IMR-90 (cell line): ENCODE data around the gene DIP2C. TPM values are rescaled to one million over a fixed set of nuclear protein-coding genes. Genes with fewer than 3 reads are reported as not detected.

ENCODE experiments used
- ATAC-seq: fragments of 200-7000 bp; cut with Tn5 transposase; 2 replicates; pipeline ENCODE4 v1.9.1; 2020; ENCODE audit warnings: low read depth, mild to moderate bottlenecking, moderate library complexity
- BruUV-seq: library from RNA; stranded (reverse); fragments of 400-500 nt; replicated peaks from 2 replicates; lab custom pipeline; 2021; lab: Mats Ljungman, UMichigan
- CTCF ChIA-PET: fragments of 300-600 bp; formaldehyde crosslinking; extraction: SDS; loops from one replicate; lab custom pipeline; 2021; ENCODE audit warnings: antibody characterized with exemption; lab: Yijun Ruan, JAX
- POLR2A ChIA-PET: fragments of 300-600 bp; sonication (Branson Sonifier 250); formaldehyde crosslinking; loops from one replicate; lab custom pipeline; 2022; ENCODE audit warnings: antibody characterized with exemption; ENCODE audit not compliant: unreplicated experiment; lab: Charles Lee
- DNase-seq: peaks from one replicate; pipeline ENCODE4 v3.0.0; 2013
- H2AFZ ChIP-seq: replicated peaks from 2 replicates; pipeline ENCODE3; 2013; ENCODE audit warnings: low read length, mild to moderate bottlenecking; ENCODE audit not compliant: poor library complexity
- H2AK5ac ChIP-seq: 2 replicates; pipeline ENCODE4 v1.6.1; 2013; ENCODE audit warnings: low read depth, low read length, inconsistent platforms
- H2AK9ac ChIP-seq: replicated peaks from 2 replicates; pipeline ENCODE3; 2013; ENCODE audit warnings: mild to moderate bottlenecking, low read depth, low read length, moderate library complexity; ENCODE audit not compliant: poor library complexity
- H2BK120ac ChIP-seq: 2 replicates; pipeline ENCODE4 v1.6.1; 2013; ENCODE audit warnings: low read depth, low read length, inconsistent platforms
- H2BK15ac ChIP-seq: 3 replicates; pipeline ENCODE4 v1.6.1; 2013; ENCODE audit warnings: low read depth, low read length, inconsistent platforms
- H2BK20ac ChIP-seq: 2 replicates; pipeline ENCODE4 v1.6.1; 2013; ENCODE audit warnings: low read depth, mild to moderate bottlenecking, inconsistent platforms, low read length, moderate library complexity
- H2BK5ac ChIP-seq: 2 replicates; pipeline ENCODE4 v1.6.1; 2013; ENCODE audit warnings: mild to moderate bottlenecking, low read depth, low read length, inconsistent platforms; ENCODE audit not compliant: poor library complexity, severe bottlenecking
- H3K14ac ChIP-seq: replicated peaks from 2 replicates; pipeline ENCODE4 v1.6.1; 2013; ENCODE audit warnings: low read depth, low read length, inconsistent platforms
- H3K18ac ChIP-seq: 2 replicates; pipeline ENCODE4 v1.6.1; 2013; ENCODE audit warnings: low read depth, low read length, control low read depth
- H3K23ac ChIP-seq: 2 replicates; pipeline ENCODE4 v1.6.1; 2013; ENCODE audit warnings: low read depth, low read length, inconsistent platforms
- H3K27ac ChIP-seq: 2 replicates; pipeline ENCODE4 v1.5.1; 2013; ENCODE audit warnings: mild to moderate bottlenecking, control low read depth, low read length; ENCODE audit not compliant: insufficient read depth
- H3K27me3 ChIP-seq: 2 replicates; pipeline ENCODE4 v1.6.1; 2013; ENCODE audit warnings: low read length; ENCODE audit not compliant: control insufficient read depth, insufficient read depth
- H3K36me3 ChIP-seq: 2 replicates; pipeline ENCODE4 v1.6.1; 2013; ENCODE audit warnings: low read length, mixed read lengths; ENCODE audit not compliant: control insufficient read depth, insufficient read depth
- H3K4ac ChIP-seq: 2 replicates; pipeline ENCODE4 v1.6.1; 2013; ENCODE audit warnings: low read depth, low read length, inconsistent platforms
- H3K4me1 ChIP-seq: 2 replicates; pipeline ENCODE4 v1.6.1; 2013; ENCODE audit warnings: low read length, mixed read lengths; ENCODE audit not compliant: control insufficient read depth, insufficient read depth
- H3K4me2 ChIP-seq: 2 replicates; pipeline ENCODE4 v1.6.1; 2013; ENCODE audit warnings: low read depth, mild to moderate bottlenecking, control low read depth, low read length, moderate library complexity
- H3K4me3 ChIP-seq: 2 replicates; pipeline ENCODE4 v1.5.1; 2013; ENCODE audit warnings: low read depth, mild to moderate bottlenecking, control low read depth, low read length, moderate library complexity; ENCODE audit not compliant: insufficient read depth
- H3K56ac ChIP-seq: 2 replicates; pipeline ENCODE4 v1.6.1; 2013; ENCODE audit warnings: low read length, inconsistent platforms; ENCODE audit not compliant: insufficient read depth; ENCODE audit errors: extremely low read depth
- H3K79me1 ChIP-seq, 2 experiments: 2 replicates each; pipeline ENCODE4 v1.6.1; 2013; ENCODE audit warnings: low read length in 2 of 2, inconsistent platforms in 1 of 2, low read depth in 1 of 2
- H3K9ac ChIP-seq: 2 replicates; pipeline ENCODE4 v1.6.1; 2013; ENCODE audit warnings: low read depth, low read length, control low read depth
- H3K9me1 ChIP-seq: 2 replicates; pipeline ENCODE4 v1.6.1; 2013; ENCODE audit warnings: low read length, inconsistent platforms; ENCODE audit not compliant: insufficient read depth
- H3K9me3 ChIP-seq: 2 replicates; pipeline ENCODE4 v1.6.1; 2013; ENCODE audit warnings: low read length; ENCODE audit not compliant: control insufficient read depth, insufficient read depth
- H4K20me1 ChIP-seq: 2 replicates; pipeline ENCODE4 v1.6.1; 2013; ENCODE audit warnings: low read length, inconsistent platforms; ENCODE audit not compliant: insufficient read depth
- H4K5ac ChIP-seq: 2 replicates; pipeline ENCODE4 v1.6.1; 2013; ENCODE audit warnings: mild to moderate bottlenecking, low read depth, low read length, control low read depth
- H4K8ac ChIP-seq, 2 experiments: 2 replicates each; pipeline ENCODE4 v1.6.1; 2013; ENCODE audit warnings: low read depth in 2 of 2, low read length in 2 of 2, control low read depth in 1 of 2, inconsistent platforms in 1 of 2
- H4K91ac ChIP-seq: 2 replicates; pipeline ENCODE4 v1.6.1; 2013; ENCODE audit warnings: low read depth, low read length, inconsistent platforms; ENCODE audit not compliant: insufficient read depth
- CEBPB ChIP-seq: IDR thresholded peaks from 2 replicates; pipeline ENCODE4 v1.6.1; 2012; ENCODE audit warnings: low read depth, low read length, improper control_type of control experiment
- CHD1 ChIP-seq: IDR thresholded peaks from 2 replicates; pipeline ENCODE4 v1.6.1; 2012; ENCODE audit warnings: low read depth, low read length, improper control_type of control experiment
- FOS ChIP-seq: fragments of 150-350 bp; IDR thresholded peaks from 2 replicates; pipeline ENCODE4 v1.6.1; 2016; ENCODE audit warnings: low read depth, low read length
- MXI1 ChIP-seq: IDR thresholded peaks from 2 replicates; pipeline ENCODE4 v1.6.1; 2012; ENCODE audit warnings: low read depth, mild to moderate bottlenecking, low read length, moderate library complexity, borderline replicate concordance
- NFE2L2 ChIP-seq: fragments of 150-350 bp; IDR thresholded peaks from 2 replicates; pipeline ENCODE4 v1.6.1; 2016; ENCODE audit warnings: low read depth, mild to moderate bottlenecking, low read length
- POLR2A ChIP-seq: IDR thresholded peaks from 2 replicates; pipeline ENCODE4 v1.6.1; 2012; ENCODE audit warnings: mild to moderate bottlenecking, low read depth, low read length
- RCOR1 ChIP-seq: IDR thresholded peaks from 2 replicates; pipeline ENCODE4 v1.6.1; 2012; ENCODE audit warnings: mild to moderate bottlenecking, low read length, improper control_type of control experiment; ENCODE audit not compliant: insufficient replicate concordance
- SMC3 ChIP-seq: fragments of 150-350 bp; IDR thresholded peaks from 2 replicates; pipeline ENCODE4 v1.6.1; 2016; ENCODE audit warnings: low read depth, mild to moderate bottlenecking, antibody characterized with exemption, low read length, moderate library complexity
- WGBS, 2 experiments: methylation state at CpG; one replicate each; pipeline versions ENCODE4 v1.1.5 to v1.1.7; 2013; ENCODE audit warnings: missing lambda C conversion rate in 2 of 2; ENCODE audit not compliant: insufficient read length in 1 of 2; ENCODE audit errors: extremely low coverage in 2 of 2; 5-methylcytosine and 5-hydroxymethylcytosine counted together
- dilution Hi-C: fragments of 300-500 bp; cut with HindIII; formaldehyde crosslinking; loops from one replicate; pipeline ENCODE4 v1.14.3; 2018; ENCODE audit warnings: low sequenced_read_pairs; ENCODE audit not compliant: unreplicated experiment
- in situ Hi-C: fragments of 300-500 bp; cut with MboI; formaldehyde crosslinking; loops from 3 replicates; pipeline ENCODE4 v1.14.3; 2019; ENCODE audit warnings: low sequenced_read_pairs, inconsistent platforms, mixed read lengths
- intact Hi-C: fragments of 100-400 bp; cut with micrococcal nuclease; formaldehyde crosslinking; loops from 2 replicates; pipeline ENCODE4 v1.10.0; 2022
- polyA plus RNA-seq, 3 experiments: library from polyadenylated mRNA; depleted of rRNA; stranded (reverse); fragments of >200 nt; gene quantifications; 2 replicates each; pipeline ENCODE4 v1.2.3, GENCODE V29; 2012; ENCODE audit warnings: low replicate concordance in 1 of 3
- total RNA-seq: library from RNA; depleted of rRNA; stranded (reverse); fragments of >200 nt; gene quantifications from 2 replicates; pipeline ENCODE4 v1.2.3, GENCODE V29; 2012
- TF ChIP-seq, protein P1 (sequence below): conservative IDR thresholded peaks from 2 replicates; pipeline ENCODE4 v1.5.1; 2012; ENCODE audit warnings: mild to moderate bottlenecking, low read depth, low read length, improper control_type of control experiment
- TF ChIP-seq, protein P2 (sequence below): fragments of 150-350 bp; IDR thresholded peaks from 2 replicates; pipeline ENCODE4 v1.6.1; 2016; ENCODE audit warnings: low read depth, mild to moderate bottlenecking, low read length, moderate library complexity, borderline replicate concordance

The DIP2C gene
- total and polyA plus RNA-seq, 2 of the 4 experiments (the other 2 are of a cell fraction), result 8.6 to 17.3 TPM

DNA sequence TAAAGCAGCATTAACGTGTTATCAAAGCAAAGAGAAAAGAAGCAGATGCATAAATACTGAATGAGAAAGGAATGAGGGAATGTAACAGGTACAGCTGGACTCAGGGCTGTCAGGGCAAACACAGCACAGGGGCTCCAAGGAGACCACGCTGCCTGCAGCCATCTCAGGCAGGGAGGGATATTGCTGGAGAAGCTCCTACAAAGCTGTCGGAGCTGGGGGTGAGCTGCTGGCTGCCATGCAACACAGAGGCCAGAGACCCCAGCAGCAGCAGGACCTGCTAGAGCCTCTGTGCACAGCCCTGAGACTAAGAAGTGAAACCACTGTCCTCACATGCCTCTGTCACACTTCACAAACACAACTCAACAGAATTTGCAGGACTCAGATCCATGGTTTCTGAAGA is 235.8 kb downstream of the DIP2C start:
- no peak overlapping the region for H2AK9ac ChIP-seq
- no peak overlapping the region for H2AK5ac ChIP-seq
- ChIA-PET CTCF (no interaction called here), POLR2A (no interaction called here)
- H3K4me2 ChIP-seq, result no peak overlapping the region
- no peak overlapping the region for H3K4me3 ChIP-seq
- H2BK20ac ChIP-seq, result no peak overlapping the region
- H3K14ac ChIP-seq, result no peak overlapping the region
- in situ Hi-C loops, result no loop called here
- no peak overlapping the region for H3K23ac ChIP-seq
- peaks cover 30% of the 10 kb centered on the region for H3K9me1 ChIP-seq
- H3K9me3 ChIP-seq, result no peaks in the 10 kb centered on the region
- no peak overlapping the region for H3K27ac ChIP-seq
- no peak overlapping the region for H2BK5ac ChIP-seq
- no TSS peak for BruUV-seq
- no peak overlapping the region for H4K91ac ChIP-seq
- H3K4ac ChIP-seq, result no peak overlapping the region
- peaks cover 38 to 77% of the 10 kb centered on the region in 2 experiments for H3K79me1 ChIP-seq
- WGBS, 2 experiments, result no CpG with 5 or more reads among the region's 3 CpGs
- dilution Hi-C loops, result no loop called here
- H2AFZ ChIP-seq, result no peak overlapping the region
- H3K4me1 ChIP-seq, result peaks cover 9% of the 10 kb centered on the region
- H4K20me1 ChIP-seq, result peaks cover 54% of the 10 kb centered on the region
- H2BK120ac ChIP-seq, result no peak overlapping the region
- ATAC-seq (no peak; the same call in 1 of the 2 replicates), DNase-seq (no peak)
- no peak overlapping the region for H3K56ac ChIP-seq
- no peak overlapping the region for H4K8ac ChIP-seq
- H2BK15ac ChIP-seq, result no peak overlapping the region
- no peak overlapping the region for H3K9ac ChIP-seq
- no peak overlapping the region for H3K18ac ChIP-seq
- H4K5ac ChIP-seq, result no peak overlapping the region
- no peaks in the 10 kb centered on the region for H3K36me3 ChIP-seq
- TF ChIP-seq FOS, result no peak
- TF ChIP-seq CHD1, result no peak
- no peak for TF ChIP-seq POLR2A
- no peak for TF ChIP-seq SMC3
- TF ChIP-seq RCOR1, result no peak
- no peak for TF ChIP-seq NFE2L2
- TF ChIP-seq, protein P1, sequence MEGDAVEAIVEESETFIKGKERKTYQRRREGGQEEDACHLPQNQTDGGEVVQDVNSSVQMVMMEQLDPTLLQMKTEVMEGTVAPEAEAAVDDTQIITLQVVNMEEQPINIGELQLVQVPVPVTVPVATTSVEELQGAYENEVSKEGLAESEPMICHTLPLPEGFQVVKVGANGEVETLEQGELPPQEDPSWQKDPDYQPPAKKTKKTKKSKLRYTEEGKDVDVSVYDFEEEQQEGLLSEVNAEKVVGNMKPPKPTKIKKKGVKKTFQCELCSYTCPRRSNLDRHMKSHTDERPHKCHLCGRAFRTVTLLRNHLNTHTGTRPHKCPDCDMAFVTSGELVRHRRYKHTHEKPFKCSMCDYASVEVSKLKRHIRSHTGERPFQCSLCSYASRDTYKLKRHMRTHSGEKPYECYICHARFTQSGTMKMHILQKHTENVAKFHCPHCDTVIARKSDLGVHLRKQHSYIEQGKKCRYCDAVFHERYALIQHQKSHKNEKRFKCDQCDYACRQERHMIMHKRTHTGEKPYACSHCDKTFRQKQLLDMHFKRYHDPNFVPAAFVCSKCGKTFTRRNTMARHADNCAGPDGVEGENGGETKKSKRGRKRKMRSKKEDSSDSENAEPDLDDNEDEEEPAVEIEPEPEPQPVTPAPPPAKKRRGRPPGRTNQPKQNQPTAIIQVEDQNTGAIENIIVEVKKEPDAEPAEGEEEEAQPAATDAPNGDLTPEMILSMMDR, result no peak
- TF ChIP-seq, protein P2, sequence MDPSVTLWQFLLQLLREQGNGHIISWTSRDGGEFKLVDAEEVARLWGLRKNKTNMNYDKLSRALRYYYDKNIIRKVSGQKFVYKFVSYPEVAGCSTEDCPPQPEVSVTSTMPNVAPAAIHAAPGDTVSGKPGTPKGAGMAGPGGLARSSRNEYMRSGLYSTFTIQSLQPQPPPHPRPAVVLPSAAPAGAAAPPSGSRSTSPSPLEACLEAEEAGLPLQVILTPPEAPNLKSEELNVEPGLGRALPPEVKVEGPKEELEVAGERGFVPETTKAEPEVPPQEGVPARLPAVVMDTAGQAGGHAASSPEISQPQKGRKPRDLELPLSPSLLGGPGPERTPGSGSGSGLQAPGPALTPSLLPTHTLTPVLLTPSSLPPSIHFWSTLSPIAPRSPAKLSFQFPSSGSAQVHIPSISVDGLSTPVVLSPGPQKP, result no peak
- TF ChIP-seq MXI1, result no peak
- TF ChIP-seq CEBPB, result no peak
- H3K27me3 ChIP-seq, result no peaks in the 10 kb centered on the region
- intact Hi-C loops, result no loop called here
